Progenitor cell of endocrine pancreas (in vitro differentiated cells): ENCODE results near the gene ACOXL. TPM values are rescaled to one million over a fixed set of nuclear protein-coding genes. Genes with fewer than 3 reads are reported as not detected.

Source experiments
- DNase-seq: peaks from one replicate; pipeline ENCODE4 v3.0.0; 2021; ENCODE audit warnings: low spot score; ENCODE audit not compliant: unreplicated experiment
- H3K27ac Mint-ChIP-seq: 2 replicates; pipeline ENCODE4 v1.8.0; 2021; ENCODE audit warnings: mild to moderate bottlenecking, moderate library complexity, mixed read lengths
- H3K27me3 Mint-ChIP-seq: 2 replicates; pipeline ENCODE4 v1.8.0; 2021; ENCODE audit warnings: mixed read lengths
- H3K36me3 Mint-ChIP-seq: 2 replicates; pipeline ENCODE4 v1.8.0; 2022; ENCODE audit warnings: mixed read lengths; ENCODE audit not compliant: insufficient read depth
- H3K4me1 Mint-ChIP-seq: 2 replicates; pipeline ENCODE4 v1.8.0; 2021; ENCODE audit warnings: low read depth, mixed read lengths
- H3K4me3 Mint-ChIP-seq: 2 replicates; pipeline ENCODE4 v1.8.0; 2021; ENCODE audit warnings: low read depth, mild to moderate bottlenecking, moderate library complexity, mixed read lengths
- H3K9me3 Mint-ChIP-seq: 2 replicates; pipeline ENCODE4 v1.8.0; 2021; ENCODE audit warnings: low read depth, mixed read lengths
- CTCF ChIP-seq: fragments of 200-600 bp; sonication (generic); IDR thresholded peaks from one replicate; pipeline ENCODE4 v1.5.0; 2021; ENCODE audit warnings: antibody characterized with exemption, mild to moderate bottlenecking; ENCODE audit not compliant: unreplicated experiment
- total RNA-seq: library from RNA; stranded (reverse); gene quantifications from 2 replicates; pipeline ENCODE4 v1.2.1, GENCODE V29; 2021

ACOXL gene
- total RNA-seq, 1 donor from 2014 or later, result 0.19 TPM

GRCh38 chr2:111099402-111099801, 367.0 kb downstream of the ACOXL start:
- no peak for DNase-seq
- peaks cover 12% of the 10 kb centered on the region for H3K4me1 Mint-ChIP-seq
- H3K4me3 Mint-ChIP-seq, result no peak overlapping the region
- H3K27ac Mint-ChIP-seq, result no peak overlapping the region
- TF ChIP-seq CTCF, result no peak
- H3K9me3 Mint-ChIP-seq, result no peaks in the 10 kb centered on the region
- H3K27me3 Mint-ChIP-seq, result peaks cover 4% of the 10 kb centered on the region
- no peaks in the 10 kb centered on the region for H3K36me3 Mint-ChIP-seq

GRCh38 chr2:111100087-111100764, 367.9 kb downstream of the ACOXL start:
- Mint-ChIP-seq H3K27ac (no peak overlapping the region), H3K36me3 (no peaks in the 10 kb centered on the region), H3K9me3 (no peaks in the 10 kb centered on the region), H3K27me3 (no peaks in the 10 kb centered on the region), H3K4me1 (peaks cover 12% of the 10 kb centered on the region), H3K4me3 (no peak overlapping the region)
- DNase-seq, result no peak
- TF ChIP-seq CTCF, result no peak

- no peak for DNase-seq
- Mint-ChIP-seq H3K9me3 (no peaks in the 10 kb centered on the region), H3K36me3 (no peaks in the 10 kb centered on the region), H3K27ac (no peak overlapping the region), H3K4me3 (no peak overlapping the region), H3K4me1 (peaks cover 12% of the 10 kb centered on the region), H3K27me3 (no peaks in the 10 kb centered on the region)
- TF ChIP-seq CTCF, result no peak
Observed at GRCh38 chr2:111100765-111101162, 368.4 kb downstream of the ACOXL start.

GRCh38 chr2:111101592-111101991, 369.2 kb downstream of the ACOXL start:
- Mint-ChIP-seq H3K4me3 (no peak overlapping the region), H3K27ac (no peak overlapping the region), H3K27me3 (no peaks in the 10 kb centered on the region), H3K9me3 (no peaks in the 10 kb centered on the region), H3K36me3 (no peaks in the 10 kb centered on the region), H3K4me1 (peaks cover 12% of the 10 kb centered on the region)
- TF ChIP-seq CTCF, result no peak
- no peak for DNase-seq

- no peak for DNase-seq
- Mint-ChIP-seq H3K27ac (no peak overlapping the region), H3K4me1 (peaks cover 12% of the 10 kb centered on the region), H3K9me3 (no peaks in the 10 kb centered on the region), H3K4me3 (no peak overlapping the region), H3K27me3 (no peaks in the 10 kb centered on the region), H3K36me3 (no peaks in the 10 kb centered on the region)
- TF ChIP-seq CTCF, result no peak
Observed at GRCh38 chr2:111102216-111102615, 369.8 kb downstream of the ACOXL start.
